K562 (cell line): ENCODE measurements around the gene OR52K1. TPM values are rescaled to one million over a fixed set of nuclear protein-coding genes. Genes with fewer than 3 reads are reported as not detected.

Experiments
- BRF2 ChIP-seq: IDR thresholded peaks from 3 replicates; pipeline ENCODE4 v1.6.1; 2011; ENCODE audit warnings: borderline replicate concordance, mild to moderate bottlenecking; ENCODE audit not compliant: insufficient read length, insufficient read depth
- CBX5 ChIP-seq: IDR thresholded peaks from 2 replicates; pipeline ENCODE4 v1.6.1; 2014; ENCODE audit warnings: low read depth, borderline replicate concordance
- EP300 ChIP-seq: IDR thresholded peaks from 2 replicates; pipeline ENCODE4 v1.6.1; 2012; ENCODE audit warnings: low read length, improper control_type of control experiment
- FOSL1 ChIP-seq: fragments of 200-800 bp; sonication (Bioruptor generic); conservative IDR thresholded peaks from 2 replicates; pipeline ENCODE4 v1.6.1; 2016; ENCODE audit warnings: missing genetic modification characterization, missing compliant biosample characterization
- FOXA3 ChIP-seq, 2 experiments: fragments of 450-650 bp in 1 of 2; sonication (generic) in 1 of 2; formaldehyde crosslinking; IDR thresholded peaks in 1 of 2; conservative IDR thresholded peaks in 1 of 2; 2 replicates each; pipeline versions ENCODE4 v1.4.0 to v1.8.0; 2020 to 2022; ENCODE audit warnings: mild to moderate bottlenecking in 2 of 2, missing genetic modification reagents in 1 of 2
- HES1 ChIP-seq: fragments of 450-650 bp; IDR thresholded peaks from 2 replicates; pipeline ENCODE4 v1.6.1; 2016; ENCODE audit warnings: low read depth, mild to moderate bottlenecking, moderate library complexity
- HLTF ChIP-seq: fragments of 450-650 bp; IDR thresholded peaks from 2 replicates; pipeline ENCODE4 v1.6.1; 2016
- MYBL2 ChIP-seq, 2 experiments: fragments of 450-650 bp in 1 of 2; sonication (generic) in 1 of 2; formaldehyde crosslinking in 1 of 2; IDR thresholded peaks; 2 replicates each; pipeline versions ENCODE4 v1.6.1 to v1.8.1; 2017 to 2022; ENCODE audit warnings: borderline replicate concordance in 1 of 2, inconsistent platforms in 1 of 2, low read depth in 1 of 2, mild to moderate bottlenecking in 1 of 2, missing genetic modification reagents in 1 of 2, moderate library complexity in 1 of 2
- NBN ChIP-seq: fragments of 450-650 bp; IDR thresholded peaks from 2 replicates; pipeline ENCODE4 v1.6.1; 2016; ENCODE audit warnings: low read depth, mild to moderate bottlenecking
- NFIC ChIP-seq: fragments of 450-650 bp; IDR thresholded peaks from 2 replicates; pipeline ENCODE4 v1.6.1; 2017; ENCODE audit warnings: mild to moderate bottlenecking, inconsistent platforms
- POU5F1 ChIP-seq: fragments of 150-350 bp; IDR thresholded peaks from 2 replicates; pipeline ENCODE4 v1.6.1; 2014; ENCODE audit warnings: borderline replicate concordance, low read length, low read depth, mild to moderate bottlenecking; ENCODE audit not compliant: partially characterized antibody
- STAT5A ChIP-seq: IDR thresholded peaks from 2 replicates; pipeline ENCODE4 v1.6.1; 2012; ENCODE audit warnings: low read length, inconsistent platforms, borderline replicate concordance
- TBP ChIP-seq: optimal IDR thresholded peaks from 2 replicates; pipeline ENCODE3; 2011; ENCODE audit warnings: low read depth, low read length, improper control_type of control experiment
- XRCC5 ChIP-seq: fragments of 200-400 bp; formaldehyde crosslinking; IDR thresholded peaks from 2 replicates; pipeline ENCODE4 v1.6.1; 2017; ENCODE audit warnings: low read depth, mild to moderate bottlenecking, low read length
- ZNF239 ChIP-seq: fragments of 250-450 bp; sonication (Bioruptor Pico); IDR thresholded peaks from 2 replicates; pipeline ENCODE4 v1.4.0; 2020; ENCODE audit warnings: mild to moderate bottlenecking
- ZNF253 ChIP-seq: fragments of 250-450 bp; sonication (Bioruptor Pico); conservative IDR thresholded peaks from 2 replicates; pipeline ENCODE4 v1.6.1; 2021; ENCODE audit warnings: mild to moderate bottlenecking
- polyA plus RNA-seq, 8 experiments: library from polyadenylated mRNA; depleted of rRNA in 4 of 8; stranded (reverse) in 5 of 8; unstranded in 3 of 8; fragments of >200 nt; fragmentation: Nextera tagmentation in 2 of 8; fragmentation: Illumina TruSeq in 1 of 8; extraction: Ambion mirVana in 2 of 8; extraction: Trizol in 1 of 8; gene quantifications; 2 replicates each; pipeline versions ENCODE4 v1.2.1 to v1.2.3, GENCODE V29; 2011 to 2014; ENCODE audit warnings: inconsistent platforms in 1 of 8, missing spikeins in 1 of 8
- total RNA-seq, 7 experiments: library from RNA; depleted of rRNA in 6 of 7; stranded (reverse); fragments of >200 nt in 6 of 7; fragmentation: Illumina TruSeq in 2 of 7; extraction: Trizol in 2 of 7; gene quantifications; 2 replicates each; pipeline versions ENCODE4 v1.2.1 to v1.2.3, GENCODE V29; 2011 to 2021; ENCODE audit warnings: low replicate concordance in 1 of 7
- TF ChIP-seq, protein P1 (sequence below), 2 experiments: fragments of 450-650 bp; formaldehyde crosslinking in 1 of 2; IDR thresholded peaks; 2 replicates each; pipeline versions ENCODE4 v1.4.0 to v1.6.1; 2014 to 2020; ENCODE audit warnings: mild to moderate bottlenecking in 2 of 2, borderline replicate concordance in 1 of 2, low read depth in 1 of 2
- TF ChIP-seq, protein P2 (sequence below): fragments of 250-450 bp; sonication (Bioruptor Pico); IDR thresholded peaks from 2 replicates; pipeline ENCODE4 v1.8.0; 2022; ENCODE audit warnings: moderate library complexity, mild to moderate bottlenecking, inconsistent platforms

OR52K1 gene
- total and polyA plus RNA-seq, 9 of the 15 experiments (the other 6 are each of a cell fraction or from before 2014, with no cell fraction given): not detected

DNA sequence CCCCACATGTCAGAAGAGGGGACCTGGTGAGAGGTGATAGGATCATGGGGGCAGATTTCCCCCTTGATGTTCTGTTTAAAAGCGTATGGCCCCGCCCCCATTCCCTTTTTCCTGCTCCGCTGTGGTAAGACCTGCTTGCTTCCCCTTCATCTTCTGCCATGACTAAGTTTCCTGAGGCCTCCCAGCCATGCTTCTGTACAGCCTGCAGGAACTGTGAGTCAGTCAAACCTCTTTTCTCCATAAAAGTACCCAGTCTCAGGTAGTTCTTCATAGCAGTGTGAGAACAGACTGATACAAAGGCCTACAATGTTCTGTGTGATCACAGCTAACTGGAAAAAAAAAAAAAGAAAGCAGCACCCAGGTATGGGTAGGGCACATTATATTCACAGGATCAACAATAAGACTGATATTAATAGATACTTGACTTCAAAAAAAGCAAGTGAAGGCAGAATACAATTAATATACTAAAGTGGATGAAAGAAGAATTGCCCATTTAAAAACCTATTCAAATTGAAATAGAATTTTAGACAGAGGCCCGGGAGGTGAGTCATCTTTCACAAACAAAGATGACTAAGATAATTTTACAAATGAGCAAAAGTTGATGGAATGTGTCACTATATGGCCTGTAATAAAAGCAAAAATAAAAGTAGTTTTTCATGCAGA, 1.7 kb upstream of the OR52K1 start (continued):
- TF ChIP-seq HLTF: no peak
- TF ChIP-seq HES1: no peak
- TF ChIP-seq, protein P1, sequence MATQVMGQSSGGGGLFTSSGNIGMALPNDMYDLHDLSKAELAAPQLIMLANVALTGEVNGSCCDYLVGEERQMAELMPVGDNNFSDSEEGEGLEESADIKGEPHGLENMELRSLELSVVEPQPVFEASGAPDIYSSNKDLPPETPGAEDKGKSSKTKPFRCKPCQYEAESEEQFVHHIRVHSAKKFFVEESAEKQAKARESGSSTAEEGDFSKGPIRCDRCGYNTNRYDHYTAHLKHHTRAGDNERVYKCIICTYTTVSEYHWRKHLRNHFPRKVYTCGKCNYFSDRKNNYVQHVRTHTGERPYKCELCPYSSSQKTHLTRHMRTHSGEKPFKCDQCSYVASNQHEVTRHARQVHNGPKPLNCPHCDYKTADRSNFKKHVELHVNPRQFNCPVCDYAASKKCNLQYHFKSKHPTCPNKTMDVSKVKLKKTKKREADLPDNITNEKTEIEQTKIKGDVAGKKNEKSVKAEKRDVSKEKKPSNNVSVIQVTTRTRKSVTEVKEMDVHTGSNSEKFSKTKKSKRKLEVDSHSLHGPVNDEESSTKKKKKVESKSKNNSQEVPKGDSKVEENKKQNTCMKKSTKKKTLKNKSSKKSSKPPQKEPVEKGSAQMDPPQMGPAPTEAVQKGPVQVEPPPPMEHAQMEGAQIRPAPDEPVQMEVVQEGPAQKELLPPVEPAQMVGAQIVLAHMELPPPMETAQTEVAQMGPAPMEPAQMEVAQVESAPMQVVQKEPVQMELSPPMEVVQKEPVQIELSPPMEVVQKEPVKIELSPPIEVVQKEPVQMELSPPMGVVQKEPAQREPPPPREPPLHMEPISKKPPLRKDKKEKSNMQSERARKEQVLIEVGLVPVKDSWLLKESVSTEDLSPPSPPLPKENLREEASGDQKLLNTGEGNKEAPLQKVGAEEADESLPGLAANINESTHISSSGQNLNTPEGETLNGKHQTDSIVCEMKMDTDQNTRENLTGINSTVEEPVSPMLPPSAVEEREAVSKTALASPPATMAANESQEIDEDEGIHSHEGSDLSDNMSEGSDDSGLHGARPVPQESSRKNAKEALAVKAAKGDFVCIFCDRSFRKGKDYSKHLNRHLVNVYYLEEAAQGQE (IDR thresholded peaks at IDR 0.05; ENCODE audit: borderline replicate concordance): no peak
- TF ChIP-seq, protein P1 (CRISPR knock-in tag; IDR thresholded peaks at IDR 0.05; ENCODE audit: low read depth): no peak
- no peak for TF ChIP-seq ZNF239
- TF ChIP-seq NFIC: no peak
- no peak for TF ChIP-seq BRF2
- TF ChIP-seq FOSL1 (tag): peak; percentile 96
- no peak for TF ChIP-seq CBX5
- TF ChIP-seq ZNF253 (CRISPR knock-in tag): no peak
- 0 out of 4 replicates have a peak, but pooled peaks of 1 of the 2 experiments have one; percentile 22 for TF ChIP-seq FOXA3 (CRISPR knock-in tag; conservative IDR thresholded peaks at IDR 0.05 in 1 of 2, IDR thresholded peaks at IDR 0.05 in 1 of 2)
- no peak for TF ChIP-seq STAT5A
- no peak for TF ChIP-seq NBN
- TF ChIP-seq, protein P2, sequence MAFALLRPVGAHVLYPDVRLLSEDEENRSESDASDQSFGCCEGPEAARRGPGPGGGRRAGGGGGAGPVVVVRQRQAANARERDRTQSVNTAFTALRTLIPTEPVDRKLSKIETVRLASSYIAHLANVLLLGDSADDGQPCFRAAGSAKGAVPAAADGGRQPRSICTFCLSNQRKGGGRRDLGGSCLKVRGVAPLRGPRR (CRISPR knock-in tag): no peak
- TF ChIP-seq XRCC5: no peak
- TF ChIP-seq MYBL2 (IDR thresholded peaks at IDR 0.05; ENCODE audit: low read depth): no peak
- TF ChIP-seq MYBL2 (CRISPR knock-in tag; IDR thresholded peaks at IDR 0.05; ENCODE audit: borderline replicate concordance): no peak
- no peak for TF ChIP-seq EP300
- TF ChIP-seq TBP: no peak
- TF ChIP-seq POU5F1: no peak
